B cell (primary cell): ENCODE results near the gene AKR1B15. TPM values are rescaled to one million over a fixed set of nuclear protein-coding genes. Genes with fewer than 3 reads are reported as not detected.

Experiments
- ATAC-seq: fragments of 200-7000 bp; cut with Tn5 transposase; one replicate; pipeline ENCODE4 v1.10.0; 2021; ENCODE audit warnings: low read depth, mild to moderate bottlenecking, moderate number of reproducible peaks, moderate library complexity
- CTCF ChIA-PET: fragments of 350-600 bp; sonication (Branson Sonifier 250); formaldehyde crosslinking; loops from one replicate; lab custom pipeline; 2021; ENCODE audit warnings: antibody characterized with exemption, inconsistent platforms; lab: Charles Lee
- POLR2A ChIA-PET: fragments of 350-600 bp; sonication (Branson Sonifier 250); formaldehyde crosslinking; loops from one replicate; lab custom pipeline; 2021; ENCODE audit warnings: antibody characterized with exemption; lab: Charles Lee
- DNase-seq: peaks from one replicate; pipeline ENCODE4 v3.0.0; 2013
- H2AFZ ChIP-seq: 2 replicates; pipeline ENCODE4 v1.6.1; 2012; ENCODE audit warnings: mild to moderate bottlenecking, low read depth, low read length; ENCODE audit not compliant: insufficient read depth, poor library complexity, severe bottlenecking
- H3K27ac ChIP-seq, 2 donors: 1 replicate in 1 of 2; 2 replicates in 1 of 2; pipeline ENCODE4 v1.5.1; 2012 to 2013; ENCODE audit warnings: low read length in 2 of 2, mild to moderate bottlenecking in 2 of 2, moderate library complexity in 1 of 2
- H3K27me3 ChIP-seq, 4 experiments: fragments of 200-600 bp in 1 of 4; sonication (generic) in 1 of 4; replicated peaks in 1 of 4; 1 replicate in 2 of 4; 2 replicates in 2 of 4; pipeline versions ENCODE4 v1.6.1 to v1.7.0; 2013 to 2016; ENCODE audit warnings: low read length in 3 of 4, mild to moderate bottlenecking in 2 of 4, mixed read lengths in 1 of 4, moderate library complexity in 1 of 4; ENCODE audit not compliant: insufficient read depth in 4 of 4, control insufficient read depth in 3 of 4; ENCODE audit errors: control extremely low read depth in 1 of 4
- H3K36me3 ChIP-seq, 2 experiments: replicated peaks in 1 of 2; 1 replicate in 1 of 2; 2 replicates in 1 of 2; pipeline versions ENCODE4 v1.6.1 to v1.7.1; 2013; ENCODE audit warnings: low read length in 1 of 2; ENCODE audit not compliant: insufficient read depth in 2 of 2, control insufficient read depth in 1 of 2; ENCODE audit errors: control extremely low read depth in 1 of 2, extremely low read depth in 1 of 2
- H3K4me1 ChIP-seq, 2 donors: fragments of 200-600 bp in 1 of 2; sonication (generic) in 1 of 2; 1 replicate in 1 of 2; 2 replicates in 1 of 2; pipeline versions ENCODE4 v1.5.1 to v1.6.1; 2013 to 2017; ENCODE audit warnings: low read length in 2 of 2; ENCODE audit not compliant: control insufficient read depth in 2 of 2, insufficient read depth in 2 of 2
- H3K4me2 ChIP-seq: replicated peaks from 2 replicates; pipeline ENCODE3; 2012; ENCODE audit warnings: mild to moderate bottlenecking, low read depth, low read length; ENCODE audit not compliant: poor library complexity, severe bottlenecking
- H3K4me3 ChIP-seq, 5 experiments: fragments of 200-600 bp in 1 of 5; sonication (generic) in 1 of 5; 1 replicate in 3 of 5; 2 replicates in 2 of 5; pipeline versions ENCODE4 v1.5.1 to v1.7.0; 2011 to 2016; ENCODE audit warnings: low read length in 4 of 5, mild to moderate bottlenecking in 4 of 5, low read depth in 2 of 5, control low read depth in 1 of 5, moderate library complexity in 1 of 5; ENCODE audit not compliant: insufficient read depth in 1 of 5; ENCODE audit errors: control extremely low read depth in 1 of 5, extremely low read depth in 1 of 5
- H3K79me2 ChIP-seq: fragments of 200-600 bp; sonication (generic); one replicate; pipeline ENCODE4 v1.6.0; 2016; ENCODE audit warnings: low read length; ENCODE audit not compliant: control insufficient read depth, insufficient read depth
- H3K9ac ChIP-seq: fragments of 200-600 bp; sonication (generic); 2 replicates; pipeline ENCODE4 v1.6.1; 2017; ENCODE audit warnings: mild to moderate bottlenecking, low read length, moderate library complexity
- H3K9me3 ChIP-seq, 3 donors: one replicate each; pipeline versions ENCODE4 v1.6.1 to v1.7.1; 2013; ENCODE audit warnings: low read length in 2 of 3; ENCODE audit not compliant: control insufficient read depth in 2 of 3, insufficient read depth in 1 of 3; ENCODE audit errors: control extremely low read depth in 1 of 3
- H4K20me1 ChIP-seq: 2 replicates; pipeline ENCODE4 v1.6.0; 2012; ENCODE audit warnings: mild to moderate bottlenecking, low read length; ENCODE audit not compliant: insufficient read depth, control insufficient read depth, poor library complexity, severe bottlenecking
- H3K27ac Mint-ChIP-seq: one replicate; pipeline ENCODE4 v1.8.0; 2021; ENCODE audit warnings: mixed read lengths
- H3K27me3 Mint-ChIP-seq: one replicate; pipeline ENCODE4 v1.8.0; 2021; ENCODE audit warnings: mixed read lengths
- H3K4me1 Mint-ChIP-seq: one replicate; pipeline ENCODE4 v1.8.0; 2021; ENCODE audit warnings: mixed read lengths
- H3K4me3 Mint-ChIP-seq: one replicate; pipeline ENCODE4 v1.8.0; 2021; ENCODE audit warnings: mixed read lengths
- H3K9me3 Mint-ChIP-seq: one replicate; pipeline ENCODE4 v1.8.0; 2022; ENCODE audit warnings: mixed read lengths; ENCODE audit not compliant: insufficient read depth
- CTCF ChIP-seq: fragments of 200-600 bp; IDR thresholded peaks from one replicate; pipeline ENCODE4 v1.8.0; 2022; ENCODE audit warnings: antibody characterized with exemption, mild to moderate bottlenecking
- EZH2 ChIP-seq: IDR thresholded peaks from 2 replicates; pipeline ENCODE4 v1.6.1; 2012; ENCODE audit warnings: borderline replicate concordance, low read depth, mild to moderate bottlenecking, moderate library complexity, low read length; ENCODE audit not compliant: insufficient read depth, poor library complexity, severe bottlenecking
- WGBS: methylation state at CpG from one replicate; pipeline ENCODE4 v1.1.5; 2013; ENCODE audit warnings: missing lambda C conversion rate; ENCODE audit not compliant: insufficient coverage; 5-methylcytosine and 5-hydroxymethylcytosine counted together
- intact Hi-C: fragments of 100-400 bp; cut with micrococcal nuclease; formaldehyde crosslinking; loops from one replicate; pipeline ENCODE4 v1.10.0; 2022
- polyA plus RNA-seq: library from polyadenylated mRNA; depleted of rRNA; stranded (reverse); fragments of >200 nt; gene quantifications from 2 replicates; pipeline ENCODE4 v1.2.3, GENCODE V29; 2012
- total RNA-seq, 2 donors: library from RNA; stranded (reverse); fragments of 120-200 nt in 1 of 2; gene quantifications; 1 replicate in 1 of 2; 2 replicates in 1 of 2; pipeline versions ENCODE4 v1.2.3 to v1.2.4, GENCODE V29; 2013 to 2022

AKR1B15 gene
- total and polyA plus RNA-seq, 2 donors (not counting 1 experiment from before 2014, with no cell fraction given), result not detected

- H3K9me3 ChIP-seq, result no peaks in the 10 kb centered on the region
- H3K36me3 ChIP-seq, result no peaks in the 10 kb centered on the region
- no peak overlapping the region for H3K4me2 ChIP-seq
- Mint-ChIP-seq H3K9me3 (no peaks in the 10 kb centered on the region), H3K4me1 (no peaks in the 10 kb centered on the region), H3K27me3 (peaks cover 17% of the 10 kb centered on the region), H3K27ac (no peak overlapping the region), H3K4me3 (no peak overlapping the region)
- H4K20me1 ChIP-seq, result no peaks in the 10 kb centered on the region
- CTCF ChIA-PET, result interaction anchor here (1.0 kb wide), 1 partner anchor 12 kb away, joined by 9 read pairs; no protein-coding TSS in a partner anchor
- no peaks in the 10 kb centered on the region for H3K27me3 ChIP-seq
- ATAC-seq (no peak), DNase-seq (no peak)
- no peaks in the 10 kb centered on the region for H3K79me2 ChIP-seq
- no peak overlapping the region for H3K27ac ChIP-seq
- H2AFZ ChIP-seq, result no peak overlapping the region
- TF ChIP-seq EZH2 (no peak), CTCF (no peak)
- H3K4me3 ChIP-seq, result no peak overlapping the region
- H3K4me1 ChIP-seq, result no peaks in the 10 kb centered on the region
- no CpG with 5 or more reads among the region's 3 CpGs for WGBS
- intact Hi-C loops, result no loop called here
- H3K9ac ChIP-seq, result no peak overlapping the region
- POLR2A ChIA-PET, result no interaction called here
Measured at GRCh38 chr7:134534633-134535032, 14.3 kb upstream of the AKR1B15 start.

GRCh38 chr7:134535272-134535918, 13.5 kb upstream of the AKR1B15 start:
- H3K4me3 Mint-ChIP-seq, result no peak overlapping the region
- intact Hi-C loops, result no loop called here
- POLR2A ChIA-PET, result no interaction called here
- Histone ChIP-seq H3K4me3 (no peak overlapping the region), H3K79me2 (no peaks in the 10 kb centered on the region), H3K9me3 (no peaks in the 10 kb centered on the region), H3K4me2 (no peak overlapping the region), H3K36me3 (no peaks in the 10 kb centered on the region), H3K4me1 (no peaks in the 10 kb centered on the region), H2AFZ (no peak overlapping the region), H3K27me3 (no peaks in the 10 kb centered on the region), H3K9ac (no peak overlapping the region), H3K27ac (no peak overlapping the region), H4K20me1 (no peaks in the 10 kb centered on the region)
- no peaks in the 10 kb centered on the region for H3K4me1 Mint-ChIP-seq
- no peak overlapping the region for H3K27ac Mint-ChIP-seq
- no peak for TF ChIP-seq EZH2
- TF ChIP-seq CTCF, result no peak
- no peak for DNase-seq
- ATAC-seq, result no peak
- no peaks in the 10 kb centered on the region for H3K9me3 Mint-ChIP-seq
- CTCF ChIA-PET, result interaction anchor here (1.0 kb wide), 1 partner anchor 12 kb away, joined by 9 read pairs; no protein-coding TSS in a partner anchor
- peaks cover 15% of the 10 kb centered on the region for H3K27me3 Mint-ChIP-seq
- WGBS, result 100% methylated on average over 1 of the region's 3 CpGs
